Measurements from ENCODE around the gene ELP5.

DNA sequence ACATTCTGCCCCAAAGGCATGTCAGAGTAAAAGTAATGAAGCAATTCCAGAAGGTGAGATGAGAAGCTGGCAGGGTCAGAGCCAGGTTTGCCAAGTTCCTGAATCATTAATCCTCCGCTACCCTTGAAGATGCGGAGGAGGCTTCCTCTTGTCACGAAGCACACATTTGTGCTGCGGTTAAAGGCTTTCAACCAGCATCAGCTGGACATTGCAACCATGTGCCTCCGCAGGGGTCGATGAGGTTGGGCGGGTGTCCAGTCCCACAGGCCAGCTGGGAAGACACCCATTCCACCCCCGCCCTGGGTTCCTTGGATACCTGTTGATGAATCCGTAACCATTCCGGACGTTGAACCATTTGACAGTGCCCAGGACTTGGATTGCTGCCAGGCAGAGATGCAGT is 41.1 kb downstream of the ELP5 start:
- TF ChIP-seq, protein P1, sequence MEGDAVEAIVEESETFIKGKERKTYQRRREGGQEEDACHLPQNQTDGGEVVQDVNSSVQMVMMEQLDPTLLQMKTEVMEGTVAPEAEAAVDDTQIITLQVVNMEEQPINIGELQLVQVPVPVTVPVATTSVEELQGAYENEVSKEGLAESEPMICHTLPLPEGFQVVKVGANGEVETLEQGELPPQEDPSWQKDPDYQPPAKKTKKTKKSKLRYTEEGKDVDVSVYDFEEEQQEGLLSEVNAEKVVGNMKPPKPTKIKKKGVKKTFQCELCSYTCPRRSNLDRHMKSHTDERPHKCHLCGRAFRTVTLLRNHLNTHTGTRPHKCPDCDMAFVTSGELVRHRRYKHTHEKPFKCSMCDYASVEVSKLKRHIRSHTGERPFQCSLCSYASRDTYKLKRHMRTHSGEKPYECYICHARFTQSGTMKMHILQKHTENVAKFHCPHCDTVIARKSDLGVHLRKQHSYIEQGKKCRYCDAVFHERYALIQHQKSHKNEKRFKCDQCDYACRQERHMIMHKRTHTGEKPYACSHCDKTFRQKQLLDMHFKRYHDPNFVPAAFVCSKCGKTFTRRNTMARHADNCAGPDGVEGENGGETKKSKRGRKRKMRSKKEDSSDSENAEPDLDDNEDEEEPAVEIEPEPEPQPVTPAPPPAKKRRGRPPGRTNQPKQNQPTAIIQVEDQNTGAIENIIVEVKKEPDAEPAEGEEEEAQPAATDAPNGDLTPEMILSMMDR (IDR thresholded peaks at IDR 0.05): no peak
- TF ChIP-seq ZFX (IDR thresholded peaks at IDR 0.05; ENCODE audit: borderline replicate concordance): no peak

All from 22Rv1 (cell line).